Bronchial epithelial cell (primary cell): ENCODE measurements around the gene STRN4. TPM values are rescaled to one million over a fixed set of nuclear protein-coding genes. Genes with fewer than 3 reads are reported as not detected.
"Not testable (repeated sequence)": the region's sequence is repeated elsewhere in the genome, so short reads cannot be mapped to it uniquely, and the experiment has no call there.

Source experiments
- DNase-seq: peaks from one replicate; pipeline ENCODE4 v3.0.0-alpha.2; 2010; ENCODE audit warnings: low read depth
- FAIRE-seq: peaks from 2 replicates; lab custom pipeline; 2011; peaks lifted over from hg19 to GRCh38; lab: Jason Lieb, UNC
- H3K27me3 ChIP-seq: 2 replicates; pipeline ENCODE4 v1.5.1; 2011; ENCODE audit warnings: low read length; ENCODE audit not compliant: control insufficient read depth, insufficient read depth
- H3K36me3 ChIP-seq: 2 replicates; pipeline ENCODE4 v1.5.1; 2011; ENCODE audit warnings: low read length; ENCODE audit not compliant: control insufficient read depth, insufficient read depth
- H3K4me3 ChIP-seq: 2 replicates; pipeline ENCODE4 v1.5.1; 2011; ENCODE audit warnings: mild to moderate bottlenecking, low read depth, low read length, control low read depth
- total RNA-seq: library from RNA; depleted of rRNA; stranded (reverse); fragments of >200 nt; gene quantifications from 2 replicates; pipeline ENCODE4 v1.2.1, GENCODE V29; 2014
- TF ChIP-seq, protein P1 (sequence below): IDR thresholded peaks from 2 replicates; pipeline ENCODE4 v1.5.1; 2011; ENCODE audit warnings: mild to moderate bottlenecking, moderate library complexity, low read length, control low read depth, inconsistent platforms; ENCODE audit not compliant: insufficient read depth, severe bottlenecking

Gene STRN4
- total RNA-seq, 1 donor from 2014 or later: 60.3 TPM

DNA sequence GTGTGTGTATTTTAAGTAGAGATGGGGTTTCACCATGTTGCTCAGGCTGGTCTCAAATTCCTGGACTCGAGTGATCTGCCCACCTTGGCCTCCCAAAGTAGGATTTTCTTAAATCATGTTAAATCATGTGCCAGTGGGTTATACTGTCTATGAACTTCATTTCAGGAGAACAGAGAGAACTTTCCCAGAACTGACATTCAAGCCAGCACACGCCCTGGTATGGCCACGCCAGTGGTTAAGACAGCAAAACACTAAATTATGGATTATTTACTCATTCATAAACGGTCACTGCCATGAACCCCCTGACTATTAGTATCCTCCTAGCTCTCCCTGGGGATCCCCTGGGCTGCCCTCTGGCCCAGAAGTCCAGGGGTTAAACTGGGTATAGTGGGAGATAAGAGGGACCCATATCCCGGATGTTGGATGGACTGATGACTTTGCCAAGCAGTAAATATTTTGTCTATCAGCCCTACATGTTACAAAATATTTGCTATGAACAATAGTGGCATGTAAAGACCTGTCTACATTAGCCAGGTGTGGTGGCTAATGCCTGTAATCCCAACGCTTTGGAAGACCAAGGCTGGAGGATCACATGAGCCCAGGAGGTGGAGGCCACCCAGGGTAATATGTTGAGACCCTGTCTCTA, 16.1 kb upstream of the STRN4 start:
- TF ChIP-seq, protein P1, sequence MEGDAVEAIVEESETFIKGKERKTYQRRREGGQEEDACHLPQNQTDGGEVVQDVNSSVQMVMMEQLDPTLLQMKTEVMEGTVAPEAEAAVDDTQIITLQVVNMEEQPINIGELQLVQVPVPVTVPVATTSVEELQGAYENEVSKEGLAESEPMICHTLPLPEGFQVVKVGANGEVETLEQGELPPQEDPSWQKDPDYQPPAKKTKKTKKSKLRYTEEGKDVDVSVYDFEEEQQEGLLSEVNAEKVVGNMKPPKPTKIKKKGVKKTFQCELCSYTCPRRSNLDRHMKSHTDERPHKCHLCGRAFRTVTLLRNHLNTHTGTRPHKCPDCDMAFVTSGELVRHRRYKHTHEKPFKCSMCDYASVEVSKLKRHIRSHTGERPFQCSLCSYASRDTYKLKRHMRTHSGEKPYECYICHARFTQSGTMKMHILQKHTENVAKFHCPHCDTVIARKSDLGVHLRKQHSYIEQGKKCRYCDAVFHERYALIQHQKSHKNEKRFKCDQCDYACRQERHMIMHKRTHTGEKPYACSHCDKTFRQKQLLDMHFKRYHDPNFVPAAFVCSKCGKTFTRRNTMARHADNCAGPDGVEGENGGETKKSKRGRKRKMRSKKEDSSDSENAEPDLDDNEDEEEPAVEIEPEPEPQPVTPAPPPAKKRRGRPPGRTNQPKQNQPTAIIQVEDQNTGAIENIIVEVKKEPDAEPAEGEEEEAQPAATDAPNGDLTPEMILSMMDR: no peak

GRCh38 chr19:46761418-46761831, 15.2 kb upstream of the STRN4 start:
- TF ChIP-seq, protein P1: no peak
- DNase-seq (peak; percentile 37), FAIRE-seq (no peak)
- Histone ChIP-seq H3K36me3 (peaks cover 5% of the 10 kb centered on the region), H3K27me3 (no peaks in the 10 kb centered on the region), H3K4me3 (no peak overlapping the region)

More for the DNA sequence above, 16.1 kb upstream of the STRN4 start:
- FAIRE-seq (peak; percentile 32), DNase-seq (peak; percentile 96)
- H3K27me3 ChIP-seq: no peaks in the 10 kb centered on the region
- no peak overlapping the region for H3K4me3 ChIP-seq
- H3K36me3 ChIP-seq: no peaks in the 10 kb centered on the region

GRCh38 chr19:46760897-46761296, 14.6 kb upstream of the STRN4 start:
- H3K4me3 ChIP-seq, FAIRE-seq, H3K36me3 ChIP-seq, H3K27me3 ChIP-seq: not testable (repeated sequence)
- DNase-seq: peak; percentile 34

DNA sequence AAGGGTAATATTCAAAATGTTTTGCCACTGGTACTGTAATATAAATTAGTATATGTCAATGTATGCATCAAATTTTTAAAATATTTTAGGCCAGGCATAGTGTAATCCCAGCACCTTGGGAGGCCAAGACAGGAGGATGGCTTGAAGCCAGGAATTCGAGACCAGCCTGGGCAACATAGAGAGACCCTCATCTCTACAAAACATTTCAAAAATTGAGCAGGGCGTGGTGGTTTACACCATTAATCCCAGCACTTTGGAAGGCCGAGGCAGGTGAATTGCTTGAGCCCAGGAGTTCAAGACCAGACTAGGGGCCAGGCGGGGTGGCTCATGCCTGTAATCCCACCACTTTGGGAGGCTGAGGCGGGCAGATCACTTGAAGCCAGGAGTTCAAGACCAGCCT, 14.1 kb upstream of the STRN4 start:
- no peak for DNase-seq
- Histone ChIP-seq H3K4me3 (no peak overlapping the region), H3K36me3 (peaks cover 5% of the 10 kb centered on the region), H3K27me3 (no peaks in the 10 kb centered on the region)
- no peak for FAIRE-seq
- TF ChIP-seq, protein P1: no peak

GRCh38 chr19:46759817-46760333, 13.6 kb upstream of the STRN4 start:
- DNase-seq (peak; percentile 66), FAIRE-seq (no peak)
- Histone ChIP-seq H3K36me3 (peaks cover 5% of the 10 kb centered on the region), H3K27me3 (no peaks in the 10 kb centered on the region), H3K4me3 (no peak overlapping the region)
- TF ChIP-seq, protein P1: no peak

DNA sequence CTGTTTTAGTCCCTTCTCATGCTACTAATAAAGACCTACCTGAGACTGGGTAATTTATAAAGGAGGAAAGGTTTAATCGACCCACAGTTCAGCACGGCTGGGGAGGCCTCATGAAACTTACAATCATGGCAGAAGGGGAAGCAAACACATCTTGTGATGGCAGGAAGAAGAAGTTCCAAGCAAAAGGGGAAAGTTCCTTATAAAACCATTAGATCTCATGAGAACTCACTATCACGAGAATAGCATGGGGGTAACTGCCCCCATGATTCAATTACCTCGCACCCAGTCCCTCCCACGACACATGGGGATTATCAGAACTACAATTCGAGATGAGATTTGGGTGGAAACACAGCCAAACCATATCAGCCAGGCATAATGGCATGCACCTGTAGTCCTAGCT, 13.0 kb upstream of the STRN4 start:
- peaks cover 5% of the 10 kb centered on the region for H3K36me3 ChIP-seq
- H3K4me3 ChIP-seq: no peak overlapping the region
- no peak for DNase-seq
- no peaks in the 10 kb centered on the region for H3K27me3 ChIP-seq
- TF ChIP-seq, protein P1: no peak
- peak; percentile 70 for FAIRE-seq
